Fibroblast of lung (primary cell): ENCODE data around the gene NDUFAF7. TPM values are rescaled to one million over a fixed set of nuclear protein-coding genes. Genes with fewer than 3 reads are reported as not detected.

Experiments
- DNase-seq, 2 donors: peaks; one replicate each; pipeline versions ENCODE4 v3.0.0 to v3.0.0-alpha.2; 2010; ENCODE audit warnings: low read depth in 2 of 2
- H2AFZ ChIP-seq: 2 replicates; pipeline ENCODE4 v1.5.1; 2012; ENCODE audit warnings: low read length, control low read depth, inconsistent platforms
- H3K27ac ChIP-seq: 2 replicates; pipeline ENCODE4 v1.5.1; 2011; ENCODE audit warnings: low read length, control low read depth; ENCODE audit not compliant: insufficient read depth
- H3K27me3 ChIP-seq: 2 replicates; pipeline ENCODE4 v1.5.1; 2011; ENCODE audit warnings: mild to moderate bottlenecking, low read length; ENCODE audit not compliant: control insufficient read depth, insufficient read depth
- H3K36me3 ChIP-seq: 2 replicates; pipeline ENCODE4 v1.5.1; 2011; ENCODE audit warnings: low read length; ENCODE audit not compliant: control insufficient read depth, insufficient read depth
- H3K4me1 ChIP-seq: 2 replicates; pipeline ENCODE4 v1.5.1; 2011; ENCODE audit warnings: low read length; ENCODE audit not compliant: control insufficient read depth, insufficient read depth; ENCODE audit errors: extremely low read depth
- H3K4me2 ChIP-seq: 2 replicates; pipeline ENCODE4 v1.5.1; 2011; ENCODE audit warnings: low read length, control low read depth; ENCODE audit not compliant: insufficient read depth; ENCODE audit errors: extremely low read depth
- H3K4me3 ChIP-seq, 4 experiments: fragments of 200-600 bp in 1 of 4; sonication (generic) in 1 of 4; replicated peaks in 1 of 4; 2 replicates each; pipeline ENCODE4 v1.5.1; 2011 to 2016; ENCODE audit warnings: low read length in 4 of 4, low read depth in 3 of 4, mild to moderate bottlenecking in 3 of 4, control low read depth in 2 of 4, inconsistent platforms in 1 of 4, mixed read lengths in 1 of 4; ENCODE audit not compliant: insufficient read depth in 1 of 4; ENCODE audit errors: control extremely low read depth in 1 of 4
- H3K79me2 ChIP-seq: 2 replicates; pipeline ENCODE4 v1.5.1; 2012; ENCODE audit warnings: mild to moderate bottlenecking, low read length, inconsistent platforms; ENCODE audit not compliant: control insufficient read depth, insufficient read depth
- H3K9ac ChIP-seq: 2 replicates; pipeline ENCODE4 v1.5.1; 2011; ENCODE audit warnings: mild to moderate bottlenecking, low read length, control low read depth; ENCODE audit not compliant: insufficient read depth
- H3K9me3 ChIP-seq: 2 replicates; pipeline ENCODE4 v1.5.1; 2012; ENCODE audit warnings: low read depth, low read length; ENCODE audit not compliant: control insufficient read depth, insufficient read depth
- H4K20me1 ChIP-seq: 2 replicates; pipeline ENCODE4 v1.5.1; 2011; ENCODE audit warnings: low read length; ENCODE audit not compliant: control insufficient read depth, insufficient read depth; ENCODE audit errors: extremely low read depth
- CTCF ChIP-seq, 2 donors: IDR thresholded peaks in 1 of 2; conservative IDR thresholded peaks in 1 of 2; 1 replicate in 1 of 2; 2 replicates in 1 of 2; pipeline ENCODE4 v1.5.1; 2011 to 2012; ENCODE audit warnings: low read length in 2 of 2, control low read depth in 1 of 2, inconsistent platforms in 1 of 2, low read depth in 1 of 2, mild to moderate bottlenecking in 1 of 2
- EZH2 ChIP-seq: IDR thresholded peaks from 2 replicates; pipeline ENCODE4 v1.5.1; 2012; ENCODE audit warnings: low read length, control low read depth, mild to moderate bottlenecking; ENCODE audit errors: missing control alignments
- polyA plus RNA-seq, 2 donors: library from polyadenylated mRNA; depleted of rRNA in 1 of 2; stranded (reverse) in 1 of 2; unstranded in 1 of 2; fragments of >200 nt; gene quantifications; 2 replicates each; pipeline ENCODE4 v1.2.1, GENCODE V29; 2011 to 2012; ENCODE audit warnings: missing spikeins in 1 of 2
- total RNA-seq: library from RNA; depleted of rRNA; stranded (reverse); fragments of >200 nt; gene quantifications from 2 replicates; pipeline ENCODE4 v1.2.1, GENCODE V29; 2014

Gene NDUFAF7
- total and polyA plus RNA-seq, 2 donors (not counting 1 experiment from before 2014, with no cell fraction given): 16.8 to 18.7 TPM

- Histone ChIP-seq H3K79me2 (peaks cover 70% of the 10 kb centered on the region), H3K4me2 (peak overlapping the region; percentile 89), H3K27me3 (no peaks in the 10 kb centered on the region), H2AFZ (peak overlapping the region; percentile 25), H3K27ac (peak overlapping the region; percentile 91), H3K36me3 (peaks cover 8% of the 10 kb centered on the region), H3K4me1 (peaks cover 8% of the 10 kb centered on the region), H3K9ac (peak overlapping the region; percentile 83), H3K9me3 (no peaks in the 10 kb centered on the region), H4K20me1 (no peaks in the 10 kb centered on the region), H3K4me3 (peak overlapping the region; percentile 79 to 100 (median 83))
- DNase-seq: peak; percentile 8 to 76
- TF ChIP-seq CTCF (conservative IDR thresholded peaks at IDR 0.05 in 1 of 2, IDR thresholded peaks at IDR 0.05 in 1 of 2; ENCODE audit: low read depth in 1 of 2, low read length in 2 of 2) (no peak), EZH2 (no peak)
These were observed 874 bp downstream of the NDUFAF7 start for GRCh38 chr2:37232131-37232933.

DNA sequence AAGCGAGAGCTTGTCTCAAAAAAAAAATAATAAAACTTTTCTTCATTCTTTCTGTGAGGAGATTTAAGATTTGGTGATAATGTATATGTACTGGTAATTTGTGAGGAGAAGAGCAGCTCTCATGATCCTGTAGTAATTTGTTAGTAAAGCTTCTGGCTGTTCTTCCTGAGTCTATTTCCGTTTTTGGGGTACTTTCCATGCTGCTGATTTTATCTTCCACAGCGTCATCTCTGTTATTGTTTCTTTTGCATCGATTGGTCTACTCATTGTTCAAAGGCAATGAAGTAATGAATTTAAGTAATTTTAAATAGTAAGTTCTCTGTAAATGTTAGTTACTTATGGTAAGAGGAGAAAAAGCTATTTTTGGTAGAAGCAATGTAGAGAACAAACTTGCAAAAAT, 12.0 kb downstream of the NDUFAF7 start:
- no peak overlapping the region for H3K4me3 ChIP-seq
- DNase-seq: no peak
- H3K27ac ChIP-seq: no peak overlapping the region
- no peaks in the 10 kb centered on the region for H3K79me2 ChIP-seq
- H3K36me3 ChIP-seq: peaks cover 6% of the 10 kb centered on the region
- no peak for TF ChIP-seq CTCF (conservative IDR thresholded peaks at IDR 0.05 in 1 of 2, IDR thresholded peaks at IDR 0.05 in 1 of 2; ENCODE audit: low read depth in 1 of 2, low read length in 2 of 2)
- TF ChIP-seq EZH2: no peak
- H3K4me1 ChIP-seq: no peaks in the 10 kb centered on the region
- no peak overlapping the region for H3K4me2 ChIP-seq
- no peak overlapping the region for H2AFZ ChIP-seq
- no peaks in the 10 kb centered on the region for H4K20me1 ChIP-seq
- no peak overlapping the region for H3K9ac ChIP-seq
- H3K9me3 ChIP-seq: no peaks in the 10 kb centered on the region
- no peaks in the 10 kb centered on the region for H3K27me3 ChIP-seq

DNA sequence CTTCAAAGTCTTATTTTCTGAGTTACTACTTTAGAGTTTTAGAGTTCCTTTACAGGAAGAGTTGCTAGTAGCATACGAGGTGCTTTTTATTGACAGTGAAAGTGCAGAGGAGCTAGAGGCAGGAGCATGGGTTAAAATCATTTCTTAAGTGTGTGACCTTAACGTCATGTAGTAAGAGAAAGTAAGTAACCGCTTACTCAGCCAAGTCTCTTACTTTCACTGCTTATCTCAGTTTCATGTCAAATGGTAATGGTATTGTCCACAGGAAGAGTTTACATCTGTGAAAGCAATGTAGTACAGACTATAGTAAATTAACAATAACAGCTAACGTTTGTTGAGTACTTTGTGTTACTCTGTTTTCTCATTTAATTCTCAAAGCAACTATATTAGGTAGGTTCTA, 12.6 kb downstream of the NDUFAF7 start:
- no peak overlapping the region for H3K4me2 ChIP-seq
- H3K79me2 ChIP-seq: no peaks in the 10 kb centered on the region
- DNase-seq: no peak
- no peak overlapping the region for H3K4me3 ChIP-seq
- H2AFZ ChIP-seq: no peak overlapping the region
- no peak overlapping the region for H3K27ac ChIP-seq
- no peaks in the 10 kb centered on the region for H3K27me3 ChIP-seq
- H3K4me1 ChIP-seq: no peaks in the 10 kb centered on the region
- no peaks in the 10 kb centered on the region for H3K9me3 ChIP-seq
- peaks cover 6% of the 10 kb centered on the region for H3K36me3 ChIP-seq
- H4K20me1 ChIP-seq: no peaks in the 10 kb centered on the region
- TF ChIP-seq EZH2: no peak
- no peak for TF ChIP-seq CTCF (conservative IDR thresholded peaks at IDR 0.05 in 1 of 2, IDR thresholded peaks at IDR 0.05 in 1 of 2; ENCODE audit: low read depth in 1 of 2, low read length in 2 of 2)
- H3K9ac ChIP-seq: no peak overlapping the region
